HCT116 (cell line): ENCODE results near the gene CD160. TPM values are rescaled to one million over a fixed set of nuclear protein-coding genes. Genes with fewer than 3 reads are reported as not detected.

ENCODE experiments used
- ATAC-seq: fragments of 200-7000 bp; cut with Tn5 transposase; 2 replicates; pipeline ENCODE4 v1.9.1; 2020; ENCODE audit warnings: mild to moderate bottlenecking, moderate library complexity
- BruUV-seq: library from RNA; stranded (reverse); fragments of 400-500 nt; replicated peaks from 2 replicates; lab custom pipeline; 2021; lab: Mats Ljungman, UMichigan
- CTCF ChIA-PET: fragments of 300-600 bp; sonication (Branson Sonifier 250); formaldehyde crosslinking; loops from one replicate; lab custom pipeline; 2021; ENCODE audit warnings: antibody characterized with exemption; lab: Charles Lee
- POLR2A ChIA-PET: fragments of 300-600, 350-600 bp; sonication (Branson Sonifier 250); formaldehyde crosslinking; loops from one replicate; lab custom pipeline; 2021; ENCODE audit warnings: antibody characterized with exemption; lab: Charles Lee
- RAD21 ChIA-PET, 2 experiments: fragments of 300-600 bp; sonication (Branson Sonifier 250); formaldehyde crosslinking; loops; one replicate each; lab custom pipeline; 2023; ENCODE audit warnings: low total read pairs in 2 of 2; ENCODE audit not compliant: uncharacterized antibody in 2 of 2, unreplicated experiment in 2 of 2, low non-redundant PET in 1 of 2; lab: Charles Lee
- DNase-seq: peaks from one replicate; pipeline ENCODE4 v3.0.0-alpha.2; 2010; ENCODE audit warnings: low read depth, low spot score
- H2AFZ ChIP-seq: fragments of 200-600 bp; shearing (Covaris generic), sonication (generic); 2 replicates; pipeline ENCODE4 v1.6.1; 2017; ENCODE audit warnings: low read depth, mixed run types, mixed read lengths, antibody characterized with exemption, low read length; ENCODE audit not compliant: poor library complexity, severe bottlenecking
- H3K27ac ChIP-seq: 2 replicates; pipeline ENCODE4 v1.5.1; 2012; ENCODE audit warnings: low read depth, low read length
- H3K27me3 ChIP-seq: fragments of 200-600 bp; sonication (generic); 2 replicates; pipeline ENCODE4 v1.6.1; 2016; ENCODE audit warnings: mixed run types, low read length, mixed read lengths; ENCODE audit not compliant: insufficient read depth
- H3K36me3 ChIP-seq, 2 experiments: fragments of 200-500 bp in 1 of 2; fragments of 200-600 bp in 1 of 2; sonication (Bioruptor generic) in 1 of 2; sonication (generic) in 1 of 2; 2 replicates each; pipeline versions ENCODE4 v1.5.1 to v1.6.1; 2014 to 2016; ENCODE audit warnings: low read length in 2 of 2, inconsistent platforms in 1 of 2, mixed read lengths in 1 of 2, mixed run types in 1 of 2; ENCODE audit not compliant: insufficient read depth in 2 of 2, control insufficient read depth in 1 of 2
- H3K4me1 ChIP-seq, 2 experiments: fragments of 200-600 bp in 1 of 2; sonication (generic) in 1 of 2; 2 replicates each; pipeline versions ENCODE4 v1.5.1 to v1.6.1; 2012 to 2017; ENCODE audit warnings: low read length in 2 of 2, inconsistent platforms in 1 of 2, mild to moderate bottlenecking in 1 of 2, mixed read lengths in 1 of 2, mixed run types in 1 of 2, moderate library complexity in 1 of 2; ENCODE audit not compliant: insufficient read depth in 2 of 2, control insufficient read depth in 1 of 2
- H3K4me2 ChIP-seq: fragments of 200-600 bp; sonication (generic); 2 replicates; pipeline ENCODE4 v1.6.1; 2017; ENCODE audit warnings: mixed run types, low read length, mixed read lengths
- H3K4me3 ChIP-seq, 2 experiments: fragments of 200-600 bp in 1 of 2; sonication (generic) in 1 of 2; replicated peaks in 1 of 2; 2 replicates each; pipeline ENCODE4 v1.5.1; 2011 to 2016; ENCODE audit warnings: low read length in 2 of 2, control low read depth in 1 of 2, low read depth in 1 of 2, mild to moderate bottlenecking in 1 of 2, mixed read lengths in 1 of 2, mixed run types in 1 of 2
- H3K79me2 ChIP-seq: fragments of 200-600 bp; sonication (generic); 2 replicates; pipeline ENCODE4 v1.6.1; 2017; ENCODE audit warnings: mild to moderate bottlenecking, mixed run types, low read length, moderate library complexity, mixed read lengths; ENCODE audit not compliant: insufficient read depth
- H3K9ac ChIP-seq: fragments of 200-600 bp; sonication (generic); 2 replicates; pipeline ENCODE4 v1.6.1; 2016; ENCODE audit warnings: low read length, mixed read lengths
- H3K9me2 ChIP-seq: fragments of 200-600 bp; sonication (generic), shearing (Covaris generic); 2 replicates; pipeline ENCODE4 v1.6.1; 2017; ENCODE audit warnings: mixed run types, mild to moderate bottlenecking, moderate library complexity; ENCODE audit not compliant: insufficient read depth
- H3K9me3 ChIP-seq, 2 experiments: fragments of 200-500 bp in 1 of 2; fragments of 200-600 bp in 1 of 2; sonication (Bioruptor generic) in 1 of 2; sonication (generic) in 1 of 2; 2 replicates each; pipeline ENCODE4 v1.6.1; 2014 to 2017; ENCODE audit warnings: low read length in 2 of 2, mixed read lengths in 2 of 2, inconsistent platforms in 1 of 2, low read depth in 1 of 2, mild to moderate bottlenecking in 1 of 2, mixed run types in 1 of 2, moderate library complexity in 1 of 2; ENCODE audit not compliant: control insufficient read depth in 1 of 2, insufficient read depth in 1 of 2
- H4K20me1 ChIP-seq: fragments of 200-600 bp; sonication (generic), shearing (Covaris generic); 2 replicates; pipeline ENCODE4 v1.6.1; 2017; ENCODE audit warnings: mixed run types, mild to moderate bottlenecking, moderate library complexity; ENCODE audit not compliant: insufficient read depth
- ATF3 ChIP-seq: IDR thresholded peaks from 2 replicates; pipeline ENCODE4 v1.6.1; 2012
- CBX3 ChIP-seq: IDR thresholded peaks from 2 replicates; pipeline ENCODE4 v1.6.1; 2012; ENCODE audit warnings: low read depth
- EGR1 ChIP-seq: IDR thresholded peaks from 2 replicates; pipeline ENCODE4 v1.6.1; 2012; ENCODE audit warnings: low read depth
- ELF1 ChIP-seq: IDR thresholded peaks from 2 replicates; pipeline ENCODE4 v1.6.1; 2012; ENCODE audit warnings: low read depth, borderline replicate concordance
- EZH2 ChIP-seq: fragments of 200-600 bp; sonication (generic); IDR thresholded peaks from 2 replicates; pipeline ENCODE4 v1.6.1; 2017; ENCODE audit warnings: antibody characterized with exemption, mixed run types
- EZH2phosphoT487 ChIP-seq: fragments of 200-600 bp; IDR thresholded peaks from 2 replicates; pipeline ENCODE4 v1.6.1; 2018; ENCODE audit warnings: antibody characterized with exemption, borderline replicate concordance
- MAX ChIP-seq: IDR thresholded peaks from 2 replicates; pipeline ENCODE4 v1.6.1; 2012
- POLR2A ChIP-seq: IDR thresholded peaks from 2 replicates; pipeline ENCODE4 v1.7.0; 2011; ENCODE audit warnings: borderline replicate concordance; ENCODE audit not compliant: insufficient read depth, insufficient read length; ENCODE audit errors: extremely low read depth
- POLR2AphosphoS5 ChIP-seq: IDR thresholded peaks from 2 replicates; pipeline ENCODE4 v1.6.1; 2011; ENCODE audit warnings: mild to moderate bottlenecking, low read depth, low read length, moderate library complexity
- RAD21 ChIP-seq: IDR thresholded peaks from 2 replicates; pipeline ENCODE4 v1.6.1; 2012; ENCODE audit warnings: low read depth, mild to moderate bottlenecking
- SRF ChIP-seq: IDR thresholded peaks from 2 replicates; pipeline ENCODE4 v1.6.1; 2012; ENCODE audit warnings: low read depth
- YY1 ChIP-seq: IDR thresholded peaks from 2 replicates; pipeline ENCODE4 v1.6.1; 2011; ENCODE audit warnings: low read length, low read depth, moderate library complexity, mild to moderate bottlenecking; ENCODE audit not compliant: insufficient replicate concordance; ENCODE audit errors: extremely low read depth
- ZBTB33 ChIP-seq: IDR thresholded peaks from 2 replicates; pipeline ENCODE4 v1.6.1; 2011; ENCODE audit warnings: mild to moderate bottlenecking, low read length, moderate library complexity; ENCODE audit not compliant: insufficient replicate concordance; ENCODE audit errors: extremely low read depth
- intact Hi-C: fragments of 100-400 bp; cut with micrococcal nuclease; formaldehyde crosslinking; loops from 2 replicates; pipeline ENCODE4 v1.10.0; 2022
- total RNA-seq: library from RNA; stranded (reverse); gene quantifications from one replicate; pipeline ENCODE4 v1.2.1, GENCODE V29; 2021; ENCODE audit not compliant: unreplicated experiment

CD160 gene
- total RNA-seq, 1 experiment from 2014 or later = not detected

- no peak for TF ChIP-seq ATF3
- no peak for TF ChIP-seq SRF
- TF ChIP-seq CBX3 = no peak
- TF ChIP-seq MAX = no peak
- no peak for TF ChIP-seq EGR1
- no peak for TF ChIP-seq POLR2A
- TF ChIP-seq EZH2phosphoT487 = no peak
Observed at GRCh38 chr1:145771056-145771455, 51.8 kb downstream of the CD160 start (continued).

- no peak for TF ChIP-seq SRF
- TF ChIP-seq ZBTB33 = no peak
- no peak for TF ChIP-seq ELF1
- TF ChIP-seq POLR2A = no peak
- no peak for TF ChIP-seq CBX3
- no peak for TF ChIP-seq EGR1
- TF ChIP-seq POLR2AphosphoS5 = no peak
- TF ChIP-seq RAD21 = no peak
- TF ChIP-seq YY1 = no peak
- TF ChIP-seq EZH2 = no peak
- ChIA-PET RAD21 (no interaction called here), CTCF (no interaction called here), POLR2A (no interaction called here)
- Histone ChIP-seq H3K4me2 (no peak overlapping the region), H3K36me3 (no peaks in the 10 kb centered on the region; a peak in 1 of 4 replicates), H2AFZ (no peak overlapping the region), H4K20me1 (no peaks in the 10 kb centered on the region), H3K9ac (no peak overlapping the region), H3K27me3 (no peaks in the 10 kb centered on the region), H3K4me1 (no peaks in the 10 kb centered on the region), H3K79me2 (no peaks in the 10 kb centered on the region), H3K4me3 (no peak overlapping the region), H3K9me2 (no peaks in the 10 kb centered on the region), H3K9me3 (no peaks in the 10 kb centered on the region), H3K27ac (no peak overlapping the region)
- DNase-seq (no peak), ATAC-seq (no peak)
- BruUV-seq = no TSS peak
- intact Hi-C loops = no loop called here
Observed at GRCh38 chr1:145773423-145773822, 54.1 kb downstream of the CD160 start.
